ELR (cell line): ENCODE measurements around the gene KRT39.
A peak's percentile ranks its signal among the peaks of the same experiment; 100 is the strongest.

ENCODE experiments used
- DNase-seq: peaks from one replicate; pipeline ENCODE4 v3.0.0-alpha.2; 2015; ENCODE audit warnings: low read depth

Gene KRT39

GRCh38 chr17:40980596-40980995 is 13.8 kb upstream of the KRT39 start:
- DNase-seq: no peak

- DNase-seq: no peak
Observed at GRCh38 chr17:40980117-40980516, 13.4 kb upstream of the KRT39 start.

GRCh38 chr17:40978575-40979151 is 11.9 kb upstream of the KRT39 start:
- no peak for DNase-seq

GRCh38 chr17:40975516-40975915 is 8.8 kb upstream of the KRT39 start:
- DNase-seq: no peak

GRCh38 chr17:40974366-40974765 is 7.6 kb upstream of the KRT39 start:
- DNase-seq: no peak

- no peak for DNase-seq
Observed at GRCh38 chr17:40967582-40967981, 834 bp upstream of the KRT39 start.

- DNase-seq: peak; percentile 44
Observed at GRCh38 chr17:40963838-40964237, 2.9 kb downstream of the KRT39 start.

- DNase-seq: no peak
Observed at GRCh38 chr17:40962059-40962561, 4.6 kb downstream of the KRT39 start.

- DNase-seq: no peak
Observed at GRCh38 chr17:40961591-40961990, 5.2 kb downstream of the KRT39 start.

- no peak for DNase-seq
Observed at GRCh38 chr17:40960144-40960543, 6.6 kb downstream of the KRT39 start.

GRCh38 chr17:40958086-40958953 is 8.4 kb downstream of the KRT39 start:
- DNase-seq: no peak

GRCh38 chr17:40956401-40957254 is 10.1 kb downstream of the KRT39 start:
- DNase-seq: peak; percentile 98

- peak; percentile 97 for DNase-seq
Observed at GRCh38 chr17:40953881-40954280, 12.9 kb downstream of the KRT39 start.

GRCh38 chr17:40952661-40953060 is 14.1 kb downstream of the KRT39 start:
- DNase-seq: peak; percentile 63

- no peak for DNase-seq
Observed at GRCh38 chr17:40952154-40952553, 14.6 kb downstream of the KRT39 start.

- peak; percentile 14 for DNase-seq
Observed at GRCh38 chr17:40951011-40951622, 15.6 kb downstream of the KRT39 start.

GRCh38 chr17:40950176-40950575 is 16.6 kb downstream of the KRT39 start:
- DNase-seq: no peak

GRCh38 chr17:40949418-40949817 is 17.3 kb downstream of the KRT39 start:
- DNase-seq: no peak

- DNase-seq: no peak
Observed at GRCh38 chr17:40947929-40948328, 18.8 kb downstream of the KRT39 start.

- DNase-seq: no peak
Observed at GRCh38 chr17:40945414-40945813, 21.3 kb downstream of the KRT39 start.

- no peak for DNase-seq
Observed at GRCh38 chr17:40944531-40944930, 22.2 kb downstream of the KRT39 start.

- no peak for DNase-seq
Observed at GRCh38 chr17:40942553-40942952, 24.2 kb downstream of the KRT39 start.
